IPS-NIHi11 (cell line): ENCODE measurements around the gene TCF7L2.

Source experiments
- DNase-seq: peaks from one replicate; pipeline ENCODE4 v3.0.0; 2012; ENCODE audit warnings: mixed read lengths, low spot score

TCF7L2 gene

GRCh38 chr10:112948196-112948595 lies 1.9 kb upstream of the TCF7L2 start:
- no peak for DNase-seq

- no peak for DNase-seq
Measured at GRCh38 chr10:112949143-112949823, 764 bp upstream of the TCF7L2 start.

DNA sequence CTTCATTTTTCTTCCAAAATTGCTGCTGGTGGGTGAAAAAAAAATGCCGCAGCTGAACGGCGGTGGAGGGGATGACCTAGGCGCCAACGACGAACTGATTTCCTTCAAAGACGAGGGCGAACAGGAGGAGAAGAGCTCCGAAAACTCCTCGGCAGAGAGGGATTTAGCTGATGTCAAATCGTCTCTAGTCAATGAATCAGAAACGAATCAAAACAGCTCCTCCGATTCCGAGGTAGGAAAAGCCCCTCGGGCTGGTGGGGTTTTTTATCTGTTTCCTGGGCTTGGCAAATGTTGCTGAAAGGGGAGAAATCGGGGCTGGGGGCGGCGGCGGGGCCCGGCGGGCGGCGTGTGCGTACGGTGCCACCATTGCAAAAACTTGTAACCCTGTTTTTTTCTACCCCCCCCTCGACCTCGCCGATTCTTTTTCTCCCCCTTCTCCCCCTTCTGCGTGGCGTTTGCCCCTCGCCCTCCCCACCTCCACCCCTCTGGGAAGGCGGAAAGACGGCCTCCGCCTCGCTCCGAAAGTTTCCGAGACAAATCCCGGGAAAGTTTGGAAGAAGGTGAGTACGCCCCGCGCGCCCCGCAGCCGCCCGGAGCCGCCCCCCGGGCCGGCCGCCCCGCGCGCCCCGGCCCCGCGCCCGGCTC lies 789 bp downstream of the TCF7L2 start:
- DNase-seq, result no peak

DNA sequence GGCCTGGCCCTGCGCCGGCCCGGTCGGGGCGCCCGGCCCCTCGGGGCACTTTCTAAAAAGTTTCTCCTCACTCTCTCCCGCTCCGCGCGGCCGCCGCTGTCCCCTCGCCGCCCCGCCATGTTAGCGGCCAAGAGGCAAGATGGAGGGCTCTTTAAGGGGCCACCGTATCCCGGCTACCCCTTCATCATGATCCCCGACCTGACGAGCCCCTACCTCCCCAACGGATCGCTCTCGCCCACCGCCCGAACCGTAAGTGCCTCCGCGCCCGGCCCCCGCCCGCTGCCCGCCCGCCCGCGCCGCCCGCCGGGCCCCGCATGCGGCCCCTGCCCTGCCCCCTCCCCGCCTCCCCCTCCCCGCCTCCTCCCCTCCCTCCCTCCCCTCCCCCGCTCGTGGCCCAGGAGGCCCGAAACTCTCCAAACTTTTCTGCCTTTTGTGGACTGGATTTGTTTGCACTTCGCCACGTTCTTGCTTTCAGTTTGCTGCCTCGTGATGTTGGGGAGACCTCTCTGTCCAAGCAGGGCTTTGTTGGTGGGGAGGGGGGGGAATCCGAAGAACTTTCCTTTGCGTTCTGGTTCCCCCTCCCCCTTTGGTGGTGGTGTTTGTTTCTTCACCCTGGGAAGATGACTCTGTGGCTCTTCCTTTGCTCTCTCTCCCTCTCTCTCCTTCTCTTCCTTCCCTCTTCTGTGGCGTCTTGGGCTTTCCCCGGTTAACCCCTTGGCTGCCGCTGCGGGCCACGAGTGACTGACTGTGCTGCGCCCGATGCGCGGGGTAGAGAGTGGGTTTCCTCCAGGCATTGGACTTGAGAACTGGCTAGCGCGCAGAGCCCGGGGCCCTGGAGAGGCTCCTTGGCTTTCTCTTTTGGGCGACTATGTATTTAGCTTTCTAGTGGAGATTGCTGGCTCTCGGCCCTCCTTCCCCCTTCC lies 1.6 kb downstream of the TCF7L2 start:
- DNase-seq, result no peak

GRCh38 chr10:112952282-112953173 lies 2.5 kb downstream of the TCF7L2 start:
- DNase-seq, result no peak

GRCh38 chr10:112953174-112954159 lies 3.4 kb downstream of the TCF7L2 start:
- no peak for DNase-seq

- no peak for DNase-seq
Measured at GRCh38 chr10:112954974-112955581, 5.0 kb downstream of the TCF7L2 start.

DNA sequence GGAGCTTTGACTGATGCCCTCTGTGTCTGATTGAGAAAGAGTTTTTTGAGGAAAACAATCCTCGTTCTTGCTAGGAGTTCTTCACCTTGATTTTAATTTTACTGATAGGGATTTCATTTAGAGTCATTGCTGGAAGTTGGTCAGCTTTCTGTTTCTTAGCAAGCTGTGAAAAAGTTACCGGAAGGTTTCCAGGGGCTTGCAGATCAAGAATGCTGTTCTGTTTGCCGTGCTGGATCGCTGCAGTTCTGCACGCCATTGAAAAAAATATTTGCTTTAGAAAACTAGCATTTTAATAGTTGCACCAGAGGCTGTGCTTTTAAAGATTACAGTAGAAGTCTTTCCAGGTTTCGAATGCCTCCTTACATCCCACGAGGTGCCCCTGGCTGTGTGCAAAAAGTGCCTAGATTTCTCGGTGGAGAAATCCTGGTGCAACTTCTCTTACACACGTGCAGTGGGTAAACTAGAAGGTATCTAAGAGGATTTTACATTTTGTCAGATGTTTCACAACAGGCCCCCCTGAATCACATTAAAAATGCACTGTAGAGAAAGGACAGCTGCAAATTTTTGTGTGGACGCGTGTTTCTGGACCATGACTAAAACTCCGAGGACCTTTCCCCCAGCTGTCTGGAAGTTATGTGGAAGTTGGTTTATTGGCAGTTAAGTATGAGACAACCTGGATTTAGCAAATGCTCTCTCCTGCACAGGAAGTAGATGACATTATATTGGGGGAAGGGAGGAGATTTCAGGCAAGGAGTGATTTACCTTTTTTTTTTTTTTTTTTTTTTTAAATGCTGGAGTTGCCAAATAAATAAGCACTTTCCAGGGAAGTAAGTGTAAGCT lies 5.8 kb downstream of the TCF7L2 start:
- no peak for DNase-seq

DNA sequence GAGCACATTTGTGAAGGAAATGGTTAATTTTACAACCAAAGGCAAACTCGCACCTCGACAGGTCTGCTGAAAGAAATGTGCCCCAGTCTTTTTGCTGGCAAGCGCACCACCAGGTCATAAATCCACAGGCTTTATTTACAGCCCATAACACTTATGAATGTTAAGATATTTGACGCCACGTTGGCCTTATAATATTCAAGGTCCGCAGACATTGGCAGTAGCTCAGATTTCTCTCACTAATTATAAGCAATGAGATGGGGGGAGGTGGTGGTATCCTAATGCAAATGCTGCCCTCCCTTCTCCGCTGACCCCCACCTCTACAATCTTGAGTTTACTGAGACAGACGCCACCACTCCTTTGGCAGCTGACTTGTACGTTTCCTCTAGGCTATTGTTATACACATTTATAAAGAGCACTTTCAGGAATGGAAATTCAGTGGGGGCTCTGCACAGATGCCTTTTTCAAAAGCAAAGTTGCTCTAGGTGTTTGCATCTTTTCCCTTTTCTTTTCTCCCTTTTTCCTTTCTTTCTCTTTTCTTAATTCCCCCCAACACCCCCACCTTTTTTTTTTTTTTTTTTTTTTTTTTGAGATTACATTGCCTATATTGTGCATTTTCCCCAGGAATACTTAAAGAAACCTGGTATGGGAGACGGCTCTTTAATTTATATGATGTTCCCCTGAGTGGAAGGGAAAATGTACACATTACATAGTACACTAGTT lies 6.7 kb downstream of the TCF7L2 start:
- peak; percentile 26 for DNase-seq

GRCh38 chr10:112957640-112958092 lies 7.6 kb downstream of the TCF7L2 start:
- DNase-seq, result no peak

- DNase-seq, result peak; percentile 11
Measured at GRCh38 chr10:112958275-112958995, 8.4 kb downstream of the TCF7L2 start.

GRCh38 chr10:112959207-112959838 lies 9.3 kb downstream of the TCF7L2 start:
- no peak for DNase-seq

DNA sequence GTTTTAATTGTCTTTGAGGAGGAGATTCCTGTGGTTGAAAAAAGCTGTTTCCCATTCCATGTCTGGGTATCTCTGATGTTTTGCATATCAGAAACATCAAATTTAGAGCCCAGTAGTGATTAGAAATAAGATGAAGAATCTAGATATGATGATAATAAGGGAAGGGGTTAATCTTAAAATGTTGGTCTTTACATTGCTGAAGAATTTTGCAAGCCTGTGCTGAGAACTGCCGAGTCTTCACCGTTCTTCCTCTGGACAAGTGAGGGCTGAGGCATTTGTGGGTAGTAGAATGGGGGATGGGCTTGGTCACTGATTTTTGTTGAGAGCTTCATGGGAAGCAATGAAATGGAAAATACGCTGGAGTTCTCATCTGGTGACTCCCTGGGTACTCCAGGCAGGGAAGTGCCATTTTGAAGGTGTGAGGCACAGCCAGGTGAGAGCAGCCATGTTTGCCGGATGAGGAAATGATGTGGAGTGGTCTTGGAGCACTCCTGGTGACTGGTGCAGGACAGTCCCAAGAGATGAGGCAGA lies 10.2 kb downstream of the TCF7L2 start:
- no peak for DNase-seq

- no peak for DNase-seq
Measured at GRCh38 chr10:112961609-112962008, 11.6 kb downstream of the TCF7L2 start.

GRCh38 chr10:112962343-112962742 lies 12.3 kb downstream of the TCF7L2 start:
- no peak for DNase-seq

DNA sequence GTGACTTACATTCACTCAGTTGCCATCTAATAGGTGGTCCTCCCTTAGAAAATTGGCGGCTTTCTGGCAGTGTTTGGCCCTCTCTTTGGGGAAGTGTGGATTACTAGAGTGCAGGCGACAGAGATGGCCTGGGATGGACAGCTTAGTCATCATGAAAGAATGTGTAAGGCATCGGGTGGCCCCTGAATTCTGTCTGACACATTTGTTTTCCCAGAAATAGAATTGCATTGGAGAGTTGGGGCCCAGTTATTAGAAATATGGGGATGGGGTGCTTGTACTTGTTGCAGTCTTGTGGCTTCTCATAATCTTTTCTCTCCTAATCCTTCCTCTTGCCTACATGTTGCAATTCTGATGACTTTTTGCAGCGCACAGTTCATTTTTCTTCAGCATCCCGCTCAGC lies 13.8 kb downstream of the TCF7L2 start:
- DNase-seq, result no peak

DNA sequence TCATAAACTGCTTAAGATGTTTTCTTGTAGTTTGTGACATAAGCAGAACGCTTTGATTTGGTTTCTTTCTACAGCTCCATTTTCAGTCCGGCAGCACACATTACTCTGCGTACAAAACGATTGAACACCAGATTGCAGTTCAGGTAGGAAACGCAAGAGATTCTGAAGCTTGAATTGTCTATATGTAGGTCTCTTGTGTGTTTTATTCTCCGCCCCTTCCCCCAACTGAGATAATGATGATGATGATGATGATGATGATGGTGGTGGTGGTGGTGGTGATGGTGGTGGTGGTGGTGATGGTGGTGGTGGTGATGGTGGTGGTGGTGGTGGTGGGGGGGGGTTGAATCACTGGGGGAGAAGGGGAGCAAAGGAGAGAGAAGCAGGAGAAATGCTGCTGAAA lies 14.4 kb downstream of the TCF7L2 start:
- DNase-seq, result no peak
